Hepatocyte (in vitro differentiated cells): ENCODE results near the gene GPAM. TPM values are rescaled to one million over a fixed set of nuclear protein-coding genes. Genes with fewer than 3 reads are reported as not detected.

ENCODE experiments used
- DNase-seq: peaks from one replicate; pipeline ENCODE4 v3.0.0-alpha.2; 2016; ENCODE audit warnings: low spot score
- H2AFZ ChIP-seq: fragments of 200-600 bp; sonication (generic); 2 replicates; pipeline ENCODE4 v1.6.0; 2016; ENCODE audit warnings: antibody characterized with exemption, mild to moderate bottlenecking
- H3K27ac ChIP-seq: fragments of 200-600 bp; sonication (generic); 2 replicates; pipeline ENCODE4 v1.5.1; 2016; ENCODE audit warnings: mild to moderate bottlenecking
- H3K27me3 ChIP-seq: fragments of 200-600 bp; sonication (generic); 2 replicates; pipeline ENCODE4 v1.6.1; 2016
- H3K36me3 ChIP-seq: fragments of 200-600 bp; sonication (generic); replicated peaks from 2 replicates; pipeline ENCODE4 v1.5.1; 2016; ENCODE audit warnings: low read depth; ENCODE audit not compliant: insufficient read depth
- H3K4me1 ChIP-seq: fragments of 200-600 bp; sonication (generic); 2 replicates; pipeline ENCODE4 v1.5.1; 2016; ENCODE audit warnings: mild to moderate bottlenecking, moderate library complexity; ENCODE audit not compliant: insufficient read depth
- H3K4me2 ChIP-seq: fragments of 200-600 bp; sonication (generic); 2 replicates; pipeline ENCODE4 v1.6.0; 2016
- H3K4me3 ChIP-seq: fragments of 200-600 bp; sonication (generic); 2 replicates; pipeline ENCODE4 v1.5.1; 2016; ENCODE audit warnings: mild to moderate bottlenecking
- H3K79me2 ChIP-seq: fragments of 200-600 bp; sonication (generic); 2 replicates; pipeline ENCODE4 v1.6.0; 2017; ENCODE audit warnings: mild to moderate bottlenecking
- H3K9me2 ChIP-seq: fragments of 200-600 bp; sonication (generic); replicated peaks from 2 replicates; pipeline ENCODE4 v1.6.0; 2017; ENCODE audit warnings: mild to moderate bottlenecking; ENCODE audit not compliant: insufficient read depth
- H3K9me3 ChIP-seq: fragments of 200-600 bp; sonication (generic); 2 replicates; pipeline ENCODE4 v1.5.1; 2016; ENCODE audit warnings: low read depth, mild to moderate bottlenecking
- H4K20me1 ChIP-seq: fragments of 200-600 bp; sonication (generic); 2 replicates; pipeline ENCODE4 v1.6.0; 2016; ENCODE audit warnings: mild to moderate bottlenecking; ENCODE audit not compliant: insufficient read depth, poor library complexity, severe bottlenecking
- CTCF ChIP-seq: fragments of 200-600 bp; sonication (generic); IDR thresholded peaks from 2 replicates; pipeline ENCODE4 v1.5.1; 2016; ENCODE audit warnings: antibody characterized with exemption, mild to moderate bottlenecking; ENCODE audit not compliant: poor library complexity
- EZH2 ChIP-seq: fragments of 200-600 bp; sonication (generic); IDR thresholded peaks from 2 replicates; pipeline ENCODE4 v1.6.1; 2016; ENCODE audit warnings: antibody characterized with exemption, mild to moderate bottlenecking, borderline replicate concordance
- EZH2phosphoT487 ChIP-seq: fragments of 200-600 bp; sonication (generic); IDR thresholded peaks from one replicate; pipeline ENCODE4 v1.6.1; 2018; ENCODE audit warnings: antibody characterized with exemption, mild to moderate bottlenecking, low read depth, moderate library complexity; ENCODE audit not compliant: unreplicated experiment, severe bottlenecking
- WGBS: methylation state at CpG from one replicate; pipeline ENCODE4 v1.1.6; 2016; ENCODE audit warnings: low lambda C conversion rate; ENCODE audit errors: missing lambda C conversion rate; 5-methylcytosine and 5-hydroxymethylcytosine counted together
- polyA plus RNA-seq: library from polyadenylated mRNA; unstranded; fragments of >200 nt; fragmentation: Nextera tagmentation; extraction: Ambion mirVana; gene quantifications from 2 replicates; pipeline ENCODE4 v1.2.1, GENCODE V29; 2016
- total RNA-seq: library from RNA; depleted of rRNA; stranded (reverse); fragments of >200 nt; gene quantifications from 2 replicates; pipeline ENCODE4 v1.2.3, GENCODE V29; 2014

The GPAM gene
- total and polyA plus RNA-seq, 2 experiments from 2014 or later, result 7.8 to 49.2 TPM

- no peaks in the 10 kb centered on the region for H3K36me3 ChIP-seq
- H3K27me3 ChIP-seq, result no peaks in the 10 kb centered on the region
- no peak for DNase-seq
- H3K79me2 ChIP-seq, result peaks cover 18% of the 10 kb centered on the region
- TF ChIP-seq EZH2 (no peak), EZH2phosphoT487 (no peak), CTCF (no peak)
- no peaks in the 10 kb centered on the region for H3K9me3 ChIP-seq
- H3K4me3 ChIP-seq, result no peak overlapping the region
- peaks cover 11% of the 10 kb centered on the region for H3K4me1 ChIP-seq
- H2AFZ ChIP-seq, result no peak overlapping the region
- no peaks in the 10 kb centered on the region for H3K9me2 ChIP-seq
- no peak overlapping the region for H3K27ac ChIP-seq
- WGBS, result 95% methylated on average over 1 of the region's 1 CpG
- H3K4me2 ChIP-seq, result no peak overlapping the region
- no peaks in the 10 kb centered on the region for H4K20me1 ChIP-seq
These were observed 2.4 kb upstream of the GPAM start for GRCh38 chr10:112185959-112186358.

GRCh38 chr10:112184379-112184778, 814 bp upstream of the GPAM start:
- Histone ChIP-seq H4K20me1 (no peaks in the 10 kb centered on the region), H3K79me2 (peaks cover 18% of the 10 kb centered on the region), H3K27ac (peak overlapping the region; percentile 97), H3K27me3 (no peaks in the 10 kb centered on the region), H3K9me3 (no peaks in the 10 kb centered on the region), H3K4me3 (peak overlapping the region; percentile 83), H3K36me3 (no peaks in the 10 kb centered on the region), H3K9me2 (no peaks in the 10 kb centered on the region), H2AFZ (peak overlapping the region; percentile 88), H3K4me2 (peak overlapping the region; percentile 80), H3K4me1 (peaks cover 8% of the 10 kb centered on the region)
- 37% methylated on average over 2 of the region's 2 CpGs for WGBS
- DNase-seq, result no peak
- TF ChIP-seq EZH2, result no peak
- no peak for TF ChIP-seq CTCF
- TF ChIP-seq EZH2phosphoT487, result no peak

- Histone ChIP-seq H3K79me2 (peaks cover 18% of the 10 kb centered on the region), H2AFZ (peak overlapping the region; percentile 88), H3K9me3 (no peaks in the 10 kb centered on the region), H3K4me3 (peak overlapping the region; percentile 83), H3K9me2 (no peaks in the 10 kb centered on the region), H3K27me3 (no peaks in the 10 kb centered on the region), H3K27ac (peak overlapping the region; percentile 97), H3K36me3 (no peaks in the 10 kb centered on the region), H3K4me2 (peak overlapping the region; percentile 80), H3K4me1 (peaks cover 8% of the 10 kb centered on the region), H4K20me1 (no peaks in the 10 kb centered on the region)
- 19% methylated on average over 5 of the region's 5 CpGs for WGBS
- TF ChIP-seq EZH2phosphoT487 (no peak), CTCF (no peak), EZH2 (no peak)
- no peak for DNase-seq
These were observed 447 bp upstream of the GPAM start for GRCh38 chr10:112184052-112184371.

- H3K4me2 ChIP-seq, result peak overlapping the region; percentile 80
- no peak for DNase-seq
- H2AFZ ChIP-seq, result peak overlapping the region; percentile 96
These were observed 709 bp downstream of the GPAM start for GRCh38 chr10:112182784-112183328.

More at GRCh38 chr10:112182784-112183328, 709 bp downstream of the GPAM start:
- 21% methylated on average over 10 of the region's 10 CpGs for WGBS
- no peaks in the 10 kb centered on the region for H3K27me3 ChIP-seq
- no peaks in the 10 kb centered on the region for H4K20me1 ChIP-seq
- peaks cover 18% of the 10 kb centered on the region for H3K79me2 ChIP-seq
- H3K4me3 ChIP-seq, result peak overlapping the region; percentile 83
- no peaks in the 10 kb centered on the region for H3K36me3 ChIP-seq
- peak overlapping the region; percentile 97 for H3K27ac ChIP-seq
- peaks cover 9% of the 10 kb centered on the region for H3K4me1 ChIP-seq
- H3K9me3 ChIP-seq, result no peaks in the 10 kb centered on the region
- TF ChIP-seq EZH2phosphoT487, result no peak
- TF ChIP-seq EZH2, result no peak
- no peak for TF ChIP-seq CTCF
- no peaks in the 10 kb centered on the region for H3K9me2 ChIP-seq
